Liver (tissue), 9 donors: Measurements from ENCODE around the gene CHKB. TPM values are rescaled to one million over a fixed set of nuclear protein-coding genes. Genes with fewer than 3 reads are reported as not detected.

Experiments used
- DNase-seq: peaks from one replicate; pipeline ENCODE4 v3.0.0-alpha.2; 2017; ENCODE audit warnings: low spot score
- H3K27ac ChIP-seq, 2 donors: one replicate each; pipeline ENCODE4 v1.7.0; 2013; ENCODE audit warnings: inconsistent platforms in 2 of 2, low read length in 2 of 2, control low read depth in 1 of 2, low read depth in 1 of 2, mild to moderate bottlenecking in 1 of 2
- H3K27me3 ChIP-seq, 4 donors: one replicate each; pipeline versions ENCODE4 v1.6.1 to v1.7.0; 2013; ENCODE audit warnings: low read length in 3 of 4, inconsistent platforms in 1 of 4, mild to moderate bottlenecking in 1 of 4, moderate library complexity in 1 of 4; ENCODE audit not compliant: control insufficient read depth in 4 of 4, insufficient read depth in 4 of 4
- H3K36me3 ChIP-seq, 4 donors: one replicate each; pipeline versions ENCODE4 v1.6.1 to v1.7.0; 2013; ENCODE audit warnings: low read length in 3 of 4, mild to moderate bottlenecking in 3 of 4, low read depth in 1 of 4, moderate library complexity in 1 of 4; ENCODE audit not compliant: control insufficient read depth in 4 of 4, insufficient read depth in 3 of 4
- H3K4me1 ChIP-seq, 4 donors: one replicate each; pipeline versions ENCODE4 v1.6.1 to v1.7.0; 2013; ENCODE audit warnings: low read length in 3 of 4, mild to moderate bottlenecking in 3 of 4, moderate library complexity in 1 of 4; ENCODE audit not compliant: control insufficient read depth in 4 of 4, insufficient read depth in 4 of 4
- H3K4me3 ChIP-seq, 3 donors: one replicate each; pipeline versions ENCODE4 v1.6.1 to v1.7.0; 2013; ENCODE audit warnings: low read length in 3 of 3, control low read depth in 1 of 3, low read depth in 1 of 3, mild to moderate bottlenecking in 1 of 3
- H3K9ac ChIP-seq, 2 donors: one replicate each; pipeline ENCODE4 v1.7.0; 2013; ENCODE audit warnings: low read length in 2 of 2, mild to moderate bottlenecking in 2 of 2, moderate library complexity in 2 of 2, control low read depth in 1 of 2, low read depth in 1 of 2
- H3K9me3 ChIP-seq, 4 donors: one replicate each; pipeline versions ENCODE4 v1.6.1 to v1.7.0; 2013; ENCODE audit warnings: low read length in 3 of 4; ENCODE audit not compliant: control insufficient read depth in 4 of 4
- EGR1 ChIP-seq, 2 donors: IDR thresholded peaks; 2 replicates each; pipeline ENCODE4 v1.6.1; 2016 to 2018; ENCODE audit warnings: antibody characterized with exemption in 2 of 2, low read depth in 2 of 2
- FOXA1 ChIP-seq: IDR thresholded peaks from 2 replicates; pipeline ENCODE4 v1.6.1; 2016; ENCODE audit warnings: antibody characterized with exemption
- FOXA2 ChIP-seq: IDR thresholded peaks from 2 replicates; pipeline ENCODE4 v1.6.1; 2016; ENCODE audit warnings: antibody characterized with exemption
- GABPA ChIP-seq, 2 donors: IDR thresholded peaks in 1 of 2; conservative IDR thresholded peaks in 1 of 2; 2 replicates each; pipeline ENCODE4 v1.6.1; 2016; ENCODE audit warnings: antibody characterized with exemption in 2 of 2, mild to moderate bottlenecking in 1 of 2, moderate library complexity in 1 of 2
- HNF4A ChIP-seq, 2 donors: conservative IDR thresholded peaks; 2 replicates each; pipeline ENCODE4 v1.6.1; 2016; ENCODE audit warnings: antibody characterized with exemption in 2 of 2, mild to moderate bottlenecking in 2 of 2
- HNF4G ChIP-seq: IDR thresholded peaks from 2 replicates; pipeline ENCODE4 v1.6.1; 2016; ENCODE audit warnings: antibody characterized with exemption
- JUND ChIP-seq, 2 donors: IDR thresholded peaks; 2 replicates each; pipeline ENCODE4 v1.6.1; 2016; ENCODE audit warnings: antibody characterized with exemption in 2 of 2
- REST ChIP-seq: IDR thresholded peaks from 2 replicates; pipeline ENCODE4 v1.6.1; 2016; ENCODE audit warnings: antibody characterized with exemption, mild to moderate bottlenecking
- SP1 ChIP-seq: IDR thresholded peaks from 2 replicates; pipeline ENCODE4 v1.6.1; 2018; ENCODE audit warnings: antibody characterized with exemption, mild to moderate bottlenecking
- TAF1 ChIP-seq: conservative IDR thresholded peaks from 2 replicates; pipeline ENCODE4 v1.6.1; 2016; ENCODE audit warnings: antibody characterized with exemption, mild to moderate bottlenecking
- YY1 ChIP-seq: IDR thresholded peaks from 2 replicates; pipeline ENCODE4 v1.6.1; 2016; ENCODE audit warnings: antibody characterized with exemption, mild to moderate bottlenecking
- WGBS: extraction: QIAGEN DNeasy Blood & Tissue Kit; methylation state at CpG from one replicate; pipeline ENCODE4 v1.1.7; 2013; 5-methylcytosine and 5-hydroxymethylcytosine counted together
- polyA plus RNA-seq, 2 donors: library from polyadenylated mRNA; stranded (reverse) in 1 of 2; unstranded in 1 of 2; fragments of 200-250 nt in 1 of 2; fragments of >200 nt in 1 of 2; fragmentation: Nextera tagmentation in 1 of 2; extraction: Ambion mirVana in 1 of 2; gene quantifications; one replicate each; pipeline versions ENCODE4 v1.2.1 to v1.2.3, GENCODE V29; 2013 to 2015
- total RNA-seq, 2 donors: library from RNA; depleted of rRNA; stranded (reverse); fragments of >200 nt; gene quantifications; one replicate each; pipeline ENCODE4 v1.2.3, GENCODE V29; 2014
- TF ChIP-seq, protein P1 (sequence below): fragments of 150-350 bp; IDR thresholded peaks from 2 replicates; pipeline ENCODE4 v1.5.1; 2017; ENCODE audit warnings: improper control_type of control experiment, low read depth, low read length; ENCODE audit not compliant: missing input control
- donor health status: healthy.
- donor health status: healthy.
- donor health status: healthy.
- donor health status: healthy.
- donor health status: healthy.

CHKB gene
- total and polyA plus RNA-seq, 4 donors = 17.9 to 24.2 (median 20.6) TPM

- Histone ChIP-seq H3K9ac (no peak overlapping the region), H3K9me3 (no peaks in the 10 kb centered on the region), H3K4me1 (peaks cover 0 to 7% (median 4%) of the 10 kb centered on the region in 4 donors), H3K4me3 (peak overlapping the region in 1 of 3 donors; percentile 61), H3K36me3 (no peaks in the 10 kb centered on the region), H3K27ac (no peak overlapping the region), H3K27me3 (peaks cover 0 to 10% (median 2%) of the 10 kb centered on the region in 4 donors)
- peak; percentile 72 for DNase-seq
- WGBS = 15% methylated on average over 52 of the region's 52 CpGs
- TF ChIP-seq REST (peak; percentile 99), TAF1 (no peak)
Measured at GRCh38 chr22:50599816-50600455, 17.3 kb upstream of the CHKB start.

DNA sequence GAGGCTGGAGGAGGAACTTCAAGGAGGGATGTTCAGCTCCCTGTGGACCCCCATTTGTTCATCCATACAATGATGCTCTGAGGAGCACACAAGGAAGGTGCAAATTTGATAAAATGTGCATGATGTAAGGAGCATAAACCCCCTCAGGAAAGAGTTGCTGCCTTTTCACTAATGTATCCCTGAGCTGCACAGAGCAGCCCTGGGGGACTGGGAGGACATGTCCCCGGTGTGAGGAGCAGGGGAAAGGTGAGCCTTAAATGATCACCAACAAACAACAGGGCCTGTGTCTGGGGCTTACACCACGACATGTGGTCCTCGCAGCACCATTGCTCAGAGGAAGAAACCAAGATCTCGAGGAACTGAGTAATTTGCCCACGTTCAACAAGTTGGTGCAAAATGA is 14.4 kb upstream of the CHKB start:
- 94% methylated on average over 5 of the region's 5 CpGs for WGBS
- Histone ChIP-seq H3K4me1 (peaks cover 0 to 7% (median 4%) of the 10 kb centered on the region in 4 donors), H3K27me3 (peaks cover 0 to 3% (median 0%) of the 10 kb centered on the region in 4 donors), H3K27ac (no peak overlapping the region), H3K9me3 (no peaks in the 10 kb centered on the region), H3K9ac (no peak overlapping the region), H3K36me3 (no peaks in the 10 kb centered on the region), H3K4me3 (no peak overlapping the region)
- DNase-seq = no peak
- TF ChIP-seq, protein P1, sequence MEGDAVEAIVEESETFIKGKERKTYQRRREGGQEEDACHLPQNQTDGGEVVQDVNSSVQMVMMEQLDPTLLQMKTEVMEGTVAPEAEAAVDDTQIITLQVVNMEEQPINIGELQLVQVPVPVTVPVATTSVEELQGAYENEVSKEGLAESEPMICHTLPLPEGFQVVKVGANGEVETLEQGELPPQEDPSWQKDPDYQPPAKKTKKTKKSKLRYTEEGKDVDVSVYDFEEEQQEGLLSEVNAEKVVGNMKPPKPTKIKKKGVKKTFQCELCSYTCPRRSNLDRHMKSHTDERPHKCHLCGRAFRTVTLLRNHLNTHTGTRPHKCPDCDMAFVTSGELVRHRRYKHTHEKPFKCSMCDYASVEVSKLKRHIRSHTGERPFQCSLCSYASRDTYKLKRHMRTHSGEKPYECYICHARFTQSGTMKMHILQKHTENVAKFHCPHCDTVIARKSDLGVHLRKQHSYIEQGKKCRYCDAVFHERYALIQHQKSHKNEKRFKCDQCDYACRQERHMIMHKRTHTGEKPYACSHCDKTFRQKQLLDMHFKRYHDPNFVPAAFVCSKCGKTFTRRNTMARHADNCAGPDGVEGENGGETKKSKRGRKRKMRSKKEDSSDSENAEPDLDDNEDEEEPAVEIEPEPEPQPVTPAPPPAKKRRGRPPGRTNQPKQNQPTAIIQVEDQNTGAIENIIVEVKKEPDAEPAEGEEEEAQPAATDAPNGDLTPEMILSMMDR = no peak
- TF ChIP-seq TAF1 (no peak), YY1 (no peak)

DNA sequence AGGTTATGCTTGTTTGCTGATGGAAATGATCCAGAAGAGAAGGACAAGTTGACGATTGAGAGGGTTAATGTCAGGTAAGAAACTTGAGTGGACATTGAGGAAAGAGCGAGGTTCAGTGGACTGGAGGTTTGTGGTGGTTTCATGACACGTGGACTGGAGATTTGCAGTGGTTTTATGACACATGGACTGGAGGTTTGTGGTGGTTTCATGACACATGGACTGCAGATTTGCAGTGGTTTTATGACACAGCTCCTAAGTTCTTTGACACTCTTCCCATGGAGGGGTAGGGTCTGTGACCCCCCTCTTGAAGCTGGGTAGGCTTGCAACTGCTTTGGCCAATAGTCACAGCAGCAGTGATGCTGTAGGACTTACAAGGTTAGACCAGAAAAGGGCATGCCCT is 12.5 kb upstream of the CHKB start:
- no peak overlapping the region for H3K4me3 ChIP-seq
- 94% methylated on average over 3 of the region's 3 CpGs for WGBS

More for the DNA sequence above, 12.5 kb upstream of the CHKB start:
- no peak for DNase-seq
- Histone ChIP-seq H3K9me3 (no peaks in the 10 kb centered on the region), H3K27me3 (no peaks in the 10 kb centered on the region), H3K9ac (no peak overlapping the region), H3K27ac (no peak overlapping the region), H3K4me1 (peaks cover 0 to 3% (median under 1%) of the 10 kb centered on the region in 4 donors), H3K36me3 (no peaks in the 10 kb centered on the region)
- TF ChIP-seq HNF4G = no peak
- TF ChIP-seq FOXA1 = no peak
- TF ChIP-seq GABPA (IDR thresholded peaks at IDR 0.05 in 1 of 2, conservative IDR thresholded peaks at IDR 0.05 in 1 of 2) = no peak
- TF ChIP-seq JUND (IDR thresholded peaks at IDR 0.05) = no peak
- no peak for TF ChIP-seq FOXA2
- TF ChIP-seq SP1 = no peak
- TF ChIP-seq EGR1 (IDR thresholded peaks at IDR 0.05; ENCODE audit: low read depth in 2 of 2) = no peak
- no peak for TF ChIP-seq HNF4A (conservative IDR thresholded peaks at IDR 0.05)
- no peak for TF ChIP-seq REST
